HUES6 (cell line): ENCODE data around the gene SDK2.

Source experiments
- H3K27ac ChIP-seq: 2 replicates; pipeline ENCODE4 v1.7.0; 2013; ENCODE audit warnings: low read depth, mild to moderate bottlenecking, low read length, inconsistent platforms
- H3K27me3 ChIP-seq: 2 replicates; pipeline ENCODE4 v1.6.1; 2013; ENCODE audit warnings: low read length; ENCODE audit not compliant: control insufficient read depth, insufficient read depth
- H3K36me3 ChIP-seq: 2 replicates; pipeline ENCODE4 v1.6.1; 2013; ENCODE audit warnings: low read length; ENCODE audit not compliant: control insufficient read depth, insufficient read depth
- H3K4me1 ChIP-seq: 2 replicates; pipeline ENCODE4 v1.6.1; 2013; ENCODE audit warnings: low read length; ENCODE audit not compliant: control insufficient read depth, insufficient read depth
- H3K4me3 ChIP-seq: 2 replicates; pipeline ENCODE4 v1.5.1; 2013; ENCODE audit warnings: low read depth, low read length
- H3K9ac ChIP-seq: one replicate; pipeline ENCODE4 v1.6.1; 2013; ENCODE audit warnings: mild to moderate bottlenecking, low read length
- H3K9me3 ChIP-seq: 2 replicates; pipeline ENCODE4 v1.6.1; 2013; ENCODE audit warnings: low read depth, low read length; ENCODE audit not compliant: control insufficient read depth, insufficient read depth

Gene SDK2

DNA sequence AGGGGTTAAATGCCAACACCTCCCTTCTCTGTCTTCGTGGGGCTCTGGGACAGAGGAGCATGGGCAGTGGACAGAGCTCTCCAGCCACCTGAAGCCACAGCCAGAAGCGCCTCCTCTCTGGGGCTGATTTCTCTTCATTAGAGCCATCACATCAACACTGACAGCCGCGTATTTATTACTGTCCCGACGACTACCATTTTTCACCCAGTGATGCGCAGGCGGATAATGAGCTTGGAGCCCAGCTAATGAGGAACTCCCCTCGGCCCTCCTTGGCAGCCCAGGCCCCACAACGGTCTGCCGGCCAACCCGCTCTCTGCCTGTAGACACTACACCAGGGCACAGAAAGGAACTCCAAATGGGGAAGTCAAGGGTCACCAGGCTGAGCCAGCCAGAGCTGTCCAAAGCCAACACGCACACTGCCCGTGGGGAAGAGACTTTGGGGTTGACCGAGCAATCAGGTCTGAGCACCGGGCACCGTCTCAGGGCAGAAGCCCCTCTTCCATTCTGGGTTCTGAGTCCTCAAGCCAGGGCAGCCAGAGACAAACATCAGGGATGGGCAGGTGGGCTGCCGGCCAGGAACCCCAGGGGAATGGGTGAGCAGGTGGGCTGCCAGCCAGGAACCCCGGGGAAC lies 13.2 kb downstream of the SDK2 start:
- H3K9ac ChIP-seq: no peak overlapping the region

DNA sequence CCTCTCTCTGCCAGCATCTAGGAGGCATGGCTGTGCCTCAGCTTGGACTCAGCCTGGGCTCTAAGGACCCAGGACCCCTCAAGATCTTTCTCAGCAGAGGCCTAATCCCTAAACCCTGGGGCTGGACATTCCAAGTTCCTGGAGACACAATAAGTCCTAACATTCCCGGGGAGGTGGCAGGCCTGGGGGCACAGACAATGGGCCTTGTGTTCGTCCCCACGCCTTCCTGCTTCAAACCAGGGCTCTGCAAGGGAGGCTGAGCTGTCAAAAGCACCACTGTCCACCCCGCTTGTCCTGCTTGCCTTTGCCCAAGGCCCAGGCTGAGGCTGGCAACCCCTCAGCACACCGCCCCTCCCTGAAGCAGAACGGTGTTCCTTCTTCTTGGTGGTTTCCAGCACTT lies 13.7 kb downstream of the SDK2 start:
- Histone ChIP-seq H3K27me3 (no peaks in the 10 kb centered on the region), H3K9ac (no peak overlapping the region), H3K4me1 (peaks cover 17% of the 10 kb centered on the region)

More for the DNA sequence above, 13.2 kb downstream of the SDK2 start:
- Histone ChIP-seq H3K9me3 (no peaks in the 10 kb centered on the region), H3K27ac (no peak overlapping the region), H3K36me3 (no peaks in the 10 kb centered on the region), H3K4me3 (no peak overlapping the region), H3K27me3 (no peaks in the 10 kb centered on the region), H3K4me1 (peaks cover 14% of the 10 kb centered on the region)

DNA sequence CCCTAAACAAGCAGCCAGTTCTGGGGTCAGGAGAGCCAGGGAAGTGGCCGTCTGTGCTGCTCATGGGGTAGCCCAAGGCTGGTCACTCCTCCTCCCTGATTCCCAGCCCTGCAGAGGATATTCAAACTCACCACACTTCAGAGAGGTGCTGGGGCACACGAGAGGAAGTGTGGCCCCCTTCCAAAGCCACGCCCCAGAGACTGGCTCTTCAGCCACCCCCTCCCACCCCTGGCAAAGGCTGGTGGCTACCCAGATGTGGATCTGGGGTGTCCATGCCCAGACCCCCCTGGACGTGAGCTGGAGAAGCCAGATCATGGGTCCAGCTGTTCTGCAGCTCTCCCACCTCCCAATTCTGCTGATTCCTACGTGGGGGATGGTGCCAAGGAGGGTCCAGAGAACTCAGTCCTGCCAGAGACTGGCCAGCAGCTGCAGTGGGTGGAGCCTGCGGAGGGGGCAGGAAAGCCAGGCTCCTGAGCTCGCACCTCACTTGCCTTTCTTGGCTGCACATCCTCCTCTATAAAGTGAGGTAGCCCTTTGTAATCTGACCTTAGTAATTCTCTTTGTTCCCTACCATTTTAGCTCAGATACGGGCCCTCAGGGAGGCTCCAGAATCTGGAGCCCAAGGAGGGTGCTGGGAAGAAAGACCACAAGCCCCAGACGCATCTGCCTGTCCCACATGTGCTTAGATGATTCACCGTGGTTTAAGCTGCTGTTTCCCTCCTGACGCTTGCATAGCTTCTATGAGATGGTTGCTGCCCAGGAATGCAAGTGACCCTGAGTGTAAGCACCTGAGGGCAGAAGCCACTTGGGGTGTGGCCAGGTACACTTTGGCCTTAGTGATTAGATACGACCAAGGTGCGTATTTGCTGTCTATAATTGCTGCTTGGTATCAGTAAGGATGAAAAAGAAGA lies 15.3 kb downstream of the SDK2 start:
- Histone ChIP-seq H3K9ac (no peak overlapping the region), H3K4me3 (no peak overlapping the region), H3K4me1 (peaks cover 24% of the 10 kb centered on the region), H3K36me3 (no peaks in the 10 kb centered on the region), H3K9me3 (no peaks in the 10 kb centered on the region), H3K27me3 (no peaks in the 10 kb centered on the region), H3K27ac (no peak overlapping the region)

More for the DNA sequence above, 13.7 kb downstream of the SDK2 start:
- no peak overlapping the region for H3K4me3 ChIP-seq
- no peaks in the 10 kb centered on the region for H3K9me3 ChIP-seq
- no peak overlapping the region for H3K27ac ChIP-seq
- H3K36me3 ChIP-seq: no peaks in the 10 kb centered on the region

DNA sequence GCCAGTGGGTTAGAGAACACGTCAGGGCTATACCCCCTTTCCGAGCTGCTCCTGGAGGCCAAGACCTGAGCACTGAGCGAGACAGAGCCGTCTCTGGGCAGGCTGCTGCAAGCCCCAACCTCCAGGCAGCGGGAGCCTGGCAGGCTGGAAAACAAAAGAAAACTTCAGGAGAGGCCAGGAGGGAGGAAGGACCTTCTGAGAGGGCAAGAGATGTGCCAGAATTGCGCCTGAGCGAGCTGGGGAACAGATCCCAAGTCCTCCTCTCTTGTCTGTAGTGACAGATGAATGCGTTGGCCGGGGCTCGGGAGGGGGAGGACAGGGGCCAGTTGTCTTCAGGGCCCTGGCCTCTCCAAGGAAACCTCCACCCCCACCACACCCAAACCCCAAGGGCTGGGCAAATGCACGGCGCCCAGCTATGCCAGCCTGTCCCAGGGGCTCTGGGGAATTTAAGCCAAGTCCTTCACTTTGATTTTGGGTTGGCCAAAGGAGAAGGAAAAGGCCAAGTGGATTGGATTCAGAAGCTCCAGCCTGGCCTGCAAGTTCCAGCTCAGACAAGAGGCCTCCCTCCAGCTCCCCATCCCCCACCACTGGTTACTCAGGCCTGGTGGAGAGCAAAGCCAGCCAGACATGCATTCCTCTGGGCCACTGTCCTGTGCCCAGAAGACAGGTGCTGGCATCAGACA lies 18.1 kb downstream of the SDK2 start:
- H3K4me1 ChIP-seq: peaks cover 29% of the 10 kb centered on the region
- H3K36me3 ChIP-seq: no peaks in the 10 kb centered on the region
- peaks cover 4% of the 10 kb centered on the region; the same call in 1 of the 2 replicates for H3K9me3 ChIP-seq
- no peak overlapping the region for H3K27ac ChIP-seq
- H3K27me3 ChIP-seq: no peaks in the 10 kb centered on the region
- no peak overlapping the region for H3K9ac ChIP-seq
- H3K4me3 ChIP-seq: no peak overlapping the region

DNA sequence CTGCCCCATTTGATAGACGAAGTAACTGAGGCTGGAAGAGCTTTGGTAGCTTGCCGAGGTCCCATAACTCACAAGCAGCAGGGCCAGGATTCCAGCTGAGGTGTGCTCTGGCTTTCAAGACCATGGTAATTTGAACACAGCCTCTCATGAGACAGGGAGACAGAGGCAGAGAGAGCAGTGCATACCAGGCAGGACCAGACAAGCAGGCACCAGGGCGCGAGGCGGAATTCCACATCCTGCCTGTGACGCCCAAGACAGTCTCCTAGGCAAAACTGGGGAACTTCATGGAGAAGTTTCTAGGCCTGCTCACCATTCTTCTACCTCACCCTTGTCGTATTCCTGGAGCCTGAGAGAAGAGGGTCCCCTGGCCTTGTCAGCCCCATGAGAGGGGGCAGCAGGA lies 19.2 kb downstream of the SDK2 start:
- Histone ChIP-seq H3K9ac (no peak overlapping the region), H3K36me3 (no peaks in the 10 kb centered on the region), H3K27ac (no peak overlapping the region), H3K9me3 (peaks cover 8% of the 10 kb centered on the region; the same call in 1 of the 2 replicates), H3K4me3 (no peak overlapping the region), H3K27me3 (no peaks in the 10 kb centered on the region), H3K4me1 (peaks cover 29% of the 10 kb centered on the region)

DNA sequence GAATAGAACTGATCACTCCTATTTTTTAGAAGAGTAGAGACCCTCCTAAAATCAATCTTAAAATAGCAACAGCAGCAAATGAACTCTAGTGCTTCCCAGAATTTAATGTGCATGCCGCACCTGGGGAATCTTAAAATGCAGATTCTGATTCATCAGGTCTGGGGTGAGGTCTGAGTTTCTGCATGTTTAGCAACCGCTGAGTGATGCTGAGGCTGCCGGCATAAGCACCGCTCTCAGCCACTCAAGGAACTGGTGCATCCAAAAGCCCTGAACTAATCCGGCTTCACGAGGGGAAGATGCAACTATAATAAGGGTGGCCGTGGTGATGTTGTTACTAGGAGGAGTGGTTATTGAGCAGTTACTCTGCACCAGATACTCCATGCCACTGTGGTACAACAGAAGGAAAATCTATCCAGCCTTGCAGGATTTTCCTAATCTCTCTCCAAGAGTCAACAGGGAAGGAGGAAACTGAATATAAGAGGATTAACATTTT lies 19.7 kb downstream of the SDK2 start:
- Histone ChIP-seq H3K36me3 (no peaks in the 10 kb centered on the region), H3K27ac (no peak overlapping the region), H3K27me3 (no peaks in the 10 kb centered on the region), H3K9ac (no peak overlapping the region), H3K9me3 (peaks cover 10% of the 10 kb centered on the region; the same call in 1 of the 2 replicates), H3K4me3 (no peak overlapping the region), H3K4me1 (peaks cover 29% of the 10 kb centered on the region)

DNA sequence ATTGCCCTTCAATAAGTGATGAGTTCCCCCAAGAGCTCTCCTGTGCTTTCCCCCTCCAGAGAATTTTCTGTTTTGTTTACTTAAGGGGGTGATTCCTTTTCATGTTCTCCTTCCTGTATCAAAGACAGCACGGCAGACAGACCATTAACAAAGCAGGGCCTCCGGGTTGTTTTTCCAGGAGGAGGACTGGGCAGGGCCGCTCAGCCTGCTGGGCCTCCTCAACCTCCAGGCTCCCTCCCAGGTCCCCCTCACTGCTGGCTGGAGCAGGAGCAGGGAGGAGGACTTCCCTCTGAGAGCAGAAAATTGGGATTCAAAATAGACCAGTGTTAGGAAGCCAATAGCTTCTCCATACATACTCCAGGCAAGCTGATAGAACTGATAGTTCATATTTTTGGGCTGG lies 20.4 kb downstream of the SDK2 start:
- no peaks in the 10 kb centered on the region for H3K27me3 ChIP-seq
- H3K27ac ChIP-seq: no peak overlapping the region

DNA sequence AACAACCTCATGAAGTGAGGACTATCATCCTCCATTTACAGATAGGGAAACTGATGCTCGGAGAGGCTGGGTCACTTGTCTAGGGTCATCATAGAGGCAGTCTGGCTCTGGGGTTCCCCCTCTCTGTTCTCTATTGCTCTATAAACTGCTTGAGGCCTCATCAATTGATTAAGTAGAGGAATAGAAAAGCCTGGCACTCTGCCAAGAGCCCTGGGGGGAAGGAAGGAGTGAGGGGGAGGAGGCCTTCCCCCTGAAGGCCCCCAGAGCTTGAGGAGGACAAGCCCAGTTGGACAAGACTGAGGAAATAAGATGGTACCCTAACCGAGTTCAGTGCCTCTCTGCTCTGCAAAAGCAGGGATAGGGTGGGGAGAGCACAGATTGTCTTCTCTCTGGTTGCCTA lies 21.0 kb downstream of the SDK2 start:
- peaks cover 20% of the 10 kb centered on the region; the same call in 1 of the 2 replicates for H3K4me1 ChIP-seq
- H3K36me3 ChIP-seq: no peaks in the 10 kb centered on the region
- no peak overlapping the region for H3K9ac ChIP-seq
- H3K4me3 ChIP-seq: no peak overlapping the region
- peaks cover 15% of the 10 kb centered on the region; the same call in 1 of the 2 replicates for H3K9me3 ChIP-seq
- H3K27me3 ChIP-seq: no peaks in the 10 kb centered on the region
- H3K27ac ChIP-seq: no peak overlapping the region

More for the DNA sequence above, 20.4 kb downstream of the SDK2 start:
- H3K36me3 ChIP-seq: no peaks in the 10 kb centered on the region
- H3K4me3 ChIP-seq: no peak overlapping the region
- H3K4me1 ChIP-seq: peaks cover 23% of the 10 kb centered on the region
- H3K9ac ChIP-seq: no peak overlapping the region
- H3K9me3 ChIP-seq: peaks cover 15% of the 10 kb centered on the region; the same call in 1 of the 2 replicates

DNA sequence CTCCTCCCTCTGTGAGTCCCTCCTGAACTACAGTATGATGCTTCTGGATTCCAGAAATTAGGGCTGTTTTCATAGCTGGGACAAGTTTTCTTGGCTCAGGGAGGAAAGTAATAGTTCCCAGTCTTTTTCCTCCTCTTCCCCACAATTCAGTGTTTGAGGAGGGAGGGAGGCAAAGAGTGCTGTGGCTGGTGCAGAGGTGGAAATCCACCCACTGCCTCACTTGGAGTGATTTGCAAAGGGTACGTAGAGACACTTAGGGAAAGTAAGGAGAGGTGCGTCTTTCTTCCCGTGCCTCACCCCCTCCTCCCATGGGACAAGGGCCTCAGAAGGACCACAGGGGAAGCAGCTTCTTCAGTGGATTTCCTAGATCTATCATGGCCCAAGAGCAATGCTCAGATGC lies 21.9 kb downstream of the SDK2 start:
- Histone ChIP-seq H3K4me1 (peaks cover 28% of the 10 kb centered on the region), H3K9me3 (peaks cover 15% of the 10 kb centered on the region; the same call in 1 of the 2 replicates), H3K4me3 (no peak overlapping the region), H3K36me3 (no peaks in the 10 kb centered on the region), H3K27ac (no peak overlapping the region), H3K27me3 (no peaks in the 10 kb centered on the region), H3K9ac (no peak overlapping the region)

DNA sequence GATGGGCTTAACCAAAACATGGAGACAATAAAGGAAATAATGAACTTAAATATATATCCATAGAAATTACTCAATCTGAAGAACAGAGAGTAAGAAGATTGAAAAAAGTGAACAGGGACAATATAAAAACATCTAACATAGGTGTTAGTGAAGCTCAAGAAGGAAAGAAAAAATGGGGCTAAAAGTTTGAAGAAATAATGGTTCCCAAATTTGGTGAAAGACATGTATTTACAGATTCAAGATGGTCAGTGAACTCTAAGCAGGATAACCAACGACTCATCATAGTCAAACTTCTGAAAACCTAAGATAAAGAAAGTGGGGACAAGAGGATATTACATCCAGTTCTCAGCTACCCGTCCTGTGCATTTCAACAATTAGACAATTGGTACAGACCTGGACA lies 22.6 kb downstream of the SDK2 start:
- H3K36me3 ChIP-seq: no peaks in the 10 kb centered on the region
- peaks cover 33% of the 10 kb centered on the region for H3K4me1 ChIP-seq
- H3K9me3 ChIP-seq: peaks cover 15% of the 10 kb centered on the region; the same call in 1 of the 2 replicates
- H3K4me3 ChIP-seq: no peak overlapping the region
- no peaks in the 10 kb centered on the region for H3K27me3 ChIP-seq
- H3K27ac ChIP-seq: no peak overlapping the region
- H3K9ac ChIP-seq: no peak overlapping the region
